H9 (cell line): ENCODE measurements around the gene MAPK7. TPM values are rescaled to one million over a fixed set of nuclear protein-coding genes. Genes with fewer than 3 reads are reported as not detected.

Source experiments
- DNase-seq: peaks from one replicate; pipeline ENCODE4 v3.0.0-alpha.2; 2017
- H2AFZ ChIP-seq: one replicate; pipeline ENCODE4 v1.6.1; 2013; ENCODE audit warnings: mild to moderate bottlenecking, low read length, control low read depth, moderate library complexity
- H2AK5ac ChIP-seq: 2 replicates; pipeline ENCODE4 v1.6.1; 2013; ENCODE audit warnings: low read length, control low read depth, mixed read lengths; ENCODE audit not compliant: insufficient read length
- H2BK120ac ChIP-seq: one replicate; pipeline ENCODE4 v1.6.1; 2013; ENCODE audit warnings: low read depth, mild to moderate bottlenecking, low read length, control low read depth, inconsistent platforms; ENCODE audit not compliant: poor library complexity, severe bottlenecking
- H2BK12ac ChIP-seq: 2 replicates; pipeline ENCODE4 v1.6.1; 2013; ENCODE audit warnings: low read length, control low read depth, mixed read lengths, low read depth; ENCODE audit not compliant: insufficient read length
- H2BK15ac ChIP-seq: 2 replicates; pipeline ENCODE4 v1.6.1; 2013; ENCODE audit warnings: low read depth, low read length, control low read depth
- H2BK20ac ChIP-seq: one replicate; pipeline ENCODE4 v1.6.1; 2013; ENCODE audit warnings: low read depth, mild to moderate bottlenecking, low read length, control low read depth, inconsistent platforms; ENCODE audit not compliant: poor library complexity, severe bottlenecking
- H2BK5ac ChIP-seq: 2 replicates; pipeline ENCODE4 v1.6.1; 2013; ENCODE audit warnings: low read length, control low read depth, mixed read lengths; ENCODE audit not compliant: insufficient read length
- H3K14ac ChIP-seq: 2 replicates; pipeline ENCODE4 v1.6.1; 2013; ENCODE audit warnings: low read length, control low read depth; ENCODE audit not compliant: insufficient read depth
- H3K18ac ChIP-seq: 2 replicates; pipeline ENCODE4 v1.6.1; 2013; ENCODE audit warnings: low read depth, mild to moderate bottlenecking, mixed read lengths, low read length, control low read depth; ENCODE audit not compliant: insufficient read length
- H3K23ac ChIP-seq: 2 replicates; pipeline ENCODE4 v1.6.1; 2013; ENCODE audit warnings: low read length, control low read depth, mixed read lengths, low read depth; ENCODE audit not compliant: insufficient read length
- H3K23me2 ChIP-seq: 2 replicates; pipeline ENCODE4 v1.6.1; 2013; ENCODE audit warnings: low read depth, mild to moderate bottlenecking, mixed read lengths, low read length, control low read depth; ENCODE audit not compliant: insufficient read length, poor library complexity, severe bottlenecking
- H3K27ac ChIP-seq: 2 replicates; pipeline ENCODE4 v1.5.1; 2013; ENCODE audit warnings: low read length, control low read depth, mixed read lengths, low read depth; ENCODE audit not compliant: insufficient read length
- H3K27me3 ChIP-seq: 2 replicates; pipeline ENCODE4 v1.6.1; 2013; ENCODE audit warnings: low read length, control low read depth, inconsistent platforms; ENCODE audit not compliant: insufficient read depth
- H3K4ac ChIP-seq: 2 replicates; pipeline ENCODE4 v1.6.1; 2013; ENCODE audit warnings: low read depth, mild to moderate bottlenecking, control low read depth, inconsistent platforms, low read length, moderate library complexity
- H3K4me1 ChIP-seq: 2 replicates; pipeline ENCODE4 v1.6.1; 2013; ENCODE audit warnings: low read length, control low read depth, inconsistent platforms; ENCODE audit not compliant: insufficient read depth
- H3K4me2 ChIP-seq: 2 replicates; pipeline ENCODE4 v1.6.1; 2013; ENCODE audit warnings: low read length, control low read depth, mixed read lengths; ENCODE audit not compliant: insufficient read length, insufficient read depth
- H3K56ac ChIP-seq: 2 replicates; pipeline ENCODE4 v1.6.1; 2013; ENCODE audit warnings: low read depth, mild to moderate bottlenecking, mixed read lengths, low read length, control low read depth; ENCODE audit not compliant: insufficient read length
- H3K79me1 ChIP-seq: 2 replicates; pipeline ENCODE4 v1.6.1; 2013; ENCODE audit warnings: low read depth, mild to moderate bottlenecking, moderate library complexity, low read length, control low read depth, inconsistent platforms; ENCODE audit not compliant: insufficient read depth, poor library complexity, severe bottlenecking
- H3K79me2 ChIP-seq: 2 replicates; pipeline ENCODE4 v1.6.1; 2013; ENCODE audit warnings: low read length, control low read depth, inconsistent platforms; ENCODE audit not compliant: insufficient read depth
- H3K9ac ChIP-seq: 2 replicates; pipeline ENCODE4 v1.6.1; 2013; ENCODE audit warnings: low read length, control low read depth, mixed read lengths; ENCODE audit not compliant: insufficient read length; ENCODE audit errors: extremely low read depth
- H3K9me3 ChIP-seq: one replicate; pipeline ENCODE4 v1.6.1; 2013; ENCODE audit warnings: low read depth, low read length, inconsistent platforms; ENCODE audit not compliant: control insufficient read depth
- H3T11ph ChIP-seq: one replicate; pipeline ENCODE4 v1.6.1; 2013; ENCODE audit warnings: mild to moderate bottlenecking, low read length, control low read depth, inconsistent platforms
- H4K20me1 ChIP-seq: one replicate; pipeline ENCODE4 v1.6.1; 2013; ENCODE audit not compliant: control insufficient read depth, insufficient read length, insufficient read depth
- H4K5ac ChIP-seq: 2 replicates; pipeline ENCODE4 v1.6.1; 2013; ENCODE audit warnings: low read depth, mild to moderate bottlenecking, mixed read lengths, low read length, control low read depth; ENCODE audit not compliant: insufficient read length
- H4K8ac ChIP-seq: replicated peaks from 2 replicates; pipeline ENCODE4 v1.6.1; 2013; ENCODE audit warnings: low read length, control low read depth, mixed read lengths, low read depth; ENCODE audit not compliant: insufficient read length
- H4K91ac ChIP-seq: 2 replicates; pipeline ENCODE4 v1.6.1; 2013; ENCODE audit warnings: low read depth, mild to moderate bottlenecking, moderate library complexity, mixed read lengths, low read length, control low read depth; ENCODE audit not compliant: insufficient read length
- H3K27ac Mint-ChIP-seq, 3 experiments: 2 replicates in 2 of 3; 3 replicates in 1 of 3; pipeline ENCODE4 v1.8.0; 2020 to 2021; ENCODE audit warnings: mixed read lengths in 3 of 3, mild to moderate bottlenecking in 1 of 3, moderate library complexity in 1 of 3
- H3K27me3 Mint-ChIP-seq: 2 replicates; pipeline ENCODE4 v1.8.0; 2021; ENCODE audit warnings: low read depth, mild to moderate bottlenecking, moderate library complexity, mixed read lengths
- H3K36me3 Mint-ChIP-seq, 3 experiments: 2 replicates in 2 of 3; 3 replicates in 1 of 3; pipeline ENCODE4 v1.8.0; 2020 to 2021; ENCODE audit warnings: low read depth in 3 of 3, mixed read lengths in 3 of 3; ENCODE audit not compliant: insufficient read depth in 1 of 3
- H3K4me1 Mint-ChIP-seq, 2 experiments: 2 replicates each; pipeline ENCODE4 v1.8.0; 2020; ENCODE audit warnings: mixed read lengths in 2 of 2
- H3K4me3 Mint-ChIP-seq, 2 experiments: 2 replicates in 1 of 2; 3 replicates in 1 of 2; pipeline ENCODE4 v1.8.0; 2020 to 2021; ENCODE audit warnings: mild to moderate bottlenecking in 2 of 2, mixed read lengths in 2 of 2, moderate library complexity in 1 of 2
- H3K9me3 Mint-ChIP-seq, 2 experiments: 2 replicates in 1 of 2; 3 replicates in 1 of 2; pipeline ENCODE4 v1.8.0; 2020; ENCODE audit warnings: mild to moderate bottlenecking in 2 of 2, mixed read lengths in 2 of 2, moderate library complexity in 1 of 2
- CTCF ChIP-seq: fragments of 200-600 bp; sonication (generic); conservative IDR thresholded peaks from 3 replicates; pipeline ENCODE4 v1.8.0; 2021; ENCODE audit warnings: antibody characterized with exemption, mild to moderate bottlenecking
- WGBS: extraction: QIAGEN DNeasy Blood & Tissue Kit; methylation state at CpG from one replicate; pipeline ENCODE4 v1.1.7; 2013; ENCODE audit warnings: missing lambda C conversion rate, low lambda C conversion rate, mixed read lengths; ENCODE audit not compliant: insufficient read length; ENCODE audit errors: extremely low coverage; 5-methylcytosine and 5-hydroxymethylcytosine counted together
- total RNA-seq: library from RNA; stranded (reverse); gene quantifications from 2 replicates; pipeline ENCODE4 v1.2.1, GENCODE V29; 2021

MAPK7 gene
- total RNA-seq, 1 experiment from 2014 or later: 43.8 TPM

GRCh38 chr17:19359856-19360255 lies 18.4 kb upstream of the MAPK7 start:
- Histone ChIP-seq H2BK120ac (no peak overlapping the region), H3K56ac (no peak overlapping the region), H3K23me2 (no peaks in the 10 kb centered on the region), H3K9ac (no peak overlapping the region), H3K27ac (no peak overlapping the region), H3K4ac (no peak overlapping the region), H2BK5ac (no peak overlapping the region), H3K14ac (no peak overlapping the region; the same call in 1 of the 2 replicates), H3K79me1 (no peaks in the 10 kb centered on the region), H4K8ac (no peak overlapping the region), H3K79me2 (0 out of 2 replicates have a peak, but pooled peaks cover 2% of the 10 kb centered on the region), H2BK20ac (no peak overlapping the region), H3K23ac (no peak overlapping the region), H3T11ph (no peak overlapping the region), H2AFZ (no peak overlapping the region), H2AK5ac (no peak overlapping the region), H4K91ac (no peak overlapping the region), H4K20me1 (no peaks in the 10 kb centered on the region), H3K4me2 (no peak overlapping the region), H4K5ac (no peak overlapping the region), H3K9me3 (no peaks in the 10 kb centered on the region), H3K27me3 (no peaks in the 10 kb centered on the region), H2BK12ac (no peak overlapping the region), H3K4me1 (no peaks in the 10 kb centered on the region), H3K18ac (no peak overlapping the region), H2BK15ac (no peak overlapping the region)
- no peak overlapping the region for H3K4me3 Mint-ChIP-seq
- peaks cover 5% of the 10 kb centered on the region; the same call in 1 of the 2 replicates for H3K27me3 Mint-ChIP-seq
- H3K9me3 Mint-ChIP-seq: no peaks in the 10 kb centered on the region
- H3K27ac Mint-ChIP-seq: no peak overlapping the region
- H3K4me1 Mint-ChIP-seq: peaks cover 22 to 25% of the 10 kb centered on the region in 2 experiments
- no peak for DNase-seq
- WGBS: no CpG with 5 or more reads among the region's 5 CpGs
- TF ChIP-seq CTCF: no peak
- peaks cover 9 to 35% (median 29%) of the 10 kb centered on the region in 3 experiments; a peak in 6 of 7 replicates for H3K36me3 Mint-ChIP-seq
